GM06990 (cell line): Measurements from ENCODE around the gene PRSS27.
A peak's percentile ranks its signal among the peaks of the same experiment; 100 is the strongest.
"Not testable (repeated sequence)": the region's sequence is repeated elsewhere in the genome, so short reads cannot be mapped to it uniquely, and the experiment has no call there.

Experiments used
- DNase-seq: peaks from one replicate; pipeline ENCODE4 v3.0.0-alpha.2; 2011; ENCODE audit not compliant: insufficient read length; ENCODE audit errors: extremely low read depth
- H3K27me3 ChIP-seq: replicated peaks from 2 replicates; pipeline ENCODE4 v1.6.0; 2011; ENCODE audit warnings: low read length; ENCODE audit not compliant: control insufficient read depth, insufficient read depth
- H3K36me3 ChIP-seq: 2 replicates; pipeline ENCODE4 v1.5.1; 2011; ENCODE audit warnings: low read length; ENCODE audit not compliant: control insufficient read depth, insufficient read depth
- H3K4me3 ChIP-seq: replicated peaks from 2 replicates; pipeline ENCODE4 v1.5.1; 2011; ENCODE audit warnings: low read depth, mild to moderate bottlenecking, control low read depth, low read length
- TF ChIP-seq, protein P1 (sequence below): IDR thresholded peaks from 2 replicates; pipeline ENCODE4 v1.5.1; 2011; ENCODE audit warnings: low read length, control low read depth, mild to moderate bottlenecking, inconsistent platforms; ENCODE audit not compliant: insufficient read depth, poor library complexity, severe bottlenecking

The PRSS27 gene

DNA sequence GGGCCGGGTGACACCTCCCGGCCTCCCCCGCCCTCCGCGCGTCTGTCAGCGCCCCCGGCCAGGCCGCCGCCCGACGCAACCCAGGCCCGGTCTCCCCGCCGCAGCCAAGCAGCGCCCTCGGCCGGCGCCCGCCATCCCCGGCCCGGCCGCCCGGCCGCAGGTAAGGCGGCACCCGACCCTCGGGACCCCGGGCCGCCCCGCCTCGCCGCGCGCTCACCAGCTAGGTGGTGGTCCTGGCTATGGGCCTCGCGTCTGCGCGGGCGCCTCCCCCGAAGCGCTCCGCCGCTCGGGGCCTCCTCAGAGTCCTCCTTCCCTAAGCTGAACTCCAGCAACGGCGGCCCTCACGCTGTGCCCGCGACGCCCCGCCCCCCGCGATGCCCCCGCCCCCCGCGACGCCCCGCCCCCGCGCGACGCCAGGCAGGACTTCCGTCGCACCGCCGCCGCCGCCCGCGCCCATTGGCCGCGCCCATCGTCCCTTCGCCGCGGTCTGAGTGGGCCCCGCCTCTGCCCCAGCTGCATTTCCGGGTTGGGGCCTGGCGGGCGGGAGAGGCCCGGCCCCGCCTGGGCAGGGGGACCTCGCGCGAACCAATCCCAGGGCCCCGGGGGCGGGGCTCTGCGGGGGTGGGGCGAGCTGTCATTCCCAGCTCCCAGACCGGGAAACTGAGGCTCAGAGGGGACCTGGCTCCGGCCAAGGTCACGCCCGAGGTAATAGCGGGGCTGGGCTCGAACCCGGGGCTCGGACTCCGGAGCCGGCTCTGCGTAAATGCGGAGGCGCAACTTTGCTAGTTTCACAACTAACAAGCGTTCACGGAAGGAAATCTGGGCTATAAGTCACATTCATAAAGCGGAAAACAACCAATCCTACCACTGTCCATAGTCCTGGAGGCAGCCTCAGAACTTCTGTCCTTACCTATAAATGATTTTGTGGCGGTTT, 46.7 kb downstream of the PRSS27 start:
- H3K36me3 ChIP-seq, result no peaks in the 10 kb centered on the region; the same call in 1 of the 2 replicates

DNA sequence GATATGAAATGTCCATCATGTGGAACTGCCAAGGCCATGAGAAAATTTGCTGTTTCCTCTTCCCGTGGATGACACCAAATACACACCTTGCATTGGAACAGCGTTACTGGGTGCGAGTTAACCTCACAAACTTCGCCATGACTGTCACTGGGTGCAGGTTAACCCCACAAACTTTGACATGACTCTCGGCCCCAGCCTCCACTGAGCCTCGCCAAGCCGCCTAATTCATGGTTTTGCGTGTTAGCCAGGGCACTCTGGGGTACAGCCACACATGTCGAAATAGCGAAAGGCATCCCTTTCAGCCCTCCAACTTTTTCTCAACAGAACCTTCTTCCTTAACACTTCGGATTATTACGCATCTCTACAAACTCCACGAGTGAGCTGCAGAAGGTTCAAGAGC, 48.3 kb downstream of the PRSS27 start:
- TF ChIP-seq, protein P1, sequence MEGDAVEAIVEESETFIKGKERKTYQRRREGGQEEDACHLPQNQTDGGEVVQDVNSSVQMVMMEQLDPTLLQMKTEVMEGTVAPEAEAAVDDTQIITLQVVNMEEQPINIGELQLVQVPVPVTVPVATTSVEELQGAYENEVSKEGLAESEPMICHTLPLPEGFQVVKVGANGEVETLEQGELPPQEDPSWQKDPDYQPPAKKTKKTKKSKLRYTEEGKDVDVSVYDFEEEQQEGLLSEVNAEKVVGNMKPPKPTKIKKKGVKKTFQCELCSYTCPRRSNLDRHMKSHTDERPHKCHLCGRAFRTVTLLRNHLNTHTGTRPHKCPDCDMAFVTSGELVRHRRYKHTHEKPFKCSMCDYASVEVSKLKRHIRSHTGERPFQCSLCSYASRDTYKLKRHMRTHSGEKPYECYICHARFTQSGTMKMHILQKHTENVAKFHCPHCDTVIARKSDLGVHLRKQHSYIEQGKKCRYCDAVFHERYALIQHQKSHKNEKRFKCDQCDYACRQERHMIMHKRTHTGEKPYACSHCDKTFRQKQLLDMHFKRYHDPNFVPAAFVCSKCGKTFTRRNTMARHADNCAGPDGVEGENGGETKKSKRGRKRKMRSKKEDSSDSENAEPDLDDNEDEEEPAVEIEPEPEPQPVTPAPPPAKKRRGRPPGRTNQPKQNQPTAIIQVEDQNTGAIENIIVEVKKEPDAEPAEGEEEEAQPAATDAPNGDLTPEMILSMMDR, result no peak
- DNase-seq, result no peak
- Histone ChIP-seq H3K27me3 (no peaks in the 10 kb centered on the region), H3K4me3 (peak overlapping the region; percentile 60), H3K36me3 (no peaks in the 10 kb centered on the region; the same call in 1 of the 2 replicates)

More for the DNA sequence above, 46.7 kb downstream of the PRSS27 start:
- peak; percentile 93 for DNase-seq
- Histone ChIP-seq H3K27me3 (no peaks in the 10 kb centered on the region), H3K4me3 (peak overlapping the region; percentile 86)
- TF ChIP-seq, protein P1, result no peak

DNA sequence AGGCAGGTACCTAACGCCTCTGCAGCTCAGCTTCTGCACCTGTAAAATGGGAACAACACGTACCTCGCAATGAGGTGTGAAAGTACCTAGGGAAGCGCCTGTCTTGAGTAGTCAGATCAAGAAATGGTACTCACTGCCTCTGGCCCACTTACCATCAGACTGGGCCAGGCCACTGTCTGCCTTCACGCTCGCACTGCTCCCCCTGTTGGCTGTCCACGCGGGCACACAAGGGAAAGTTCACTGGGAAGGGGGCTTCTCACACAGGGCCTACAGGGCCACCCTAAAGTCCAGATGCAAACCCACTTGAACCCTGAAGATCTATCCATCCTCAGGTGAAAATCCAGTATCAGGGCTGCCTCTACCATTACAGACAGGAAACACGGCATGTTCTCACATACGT, 48.8 kb downstream of the PRSS27 start:
- H3K27me3 ChIP-seq, H3K4me3 ChIP-seq, H3K36me3 ChIP-seq, DNase-seq: not testable (repeated sequence)
- TF ChIP-seq, protein P1, result peak; percentile 51

DNA sequence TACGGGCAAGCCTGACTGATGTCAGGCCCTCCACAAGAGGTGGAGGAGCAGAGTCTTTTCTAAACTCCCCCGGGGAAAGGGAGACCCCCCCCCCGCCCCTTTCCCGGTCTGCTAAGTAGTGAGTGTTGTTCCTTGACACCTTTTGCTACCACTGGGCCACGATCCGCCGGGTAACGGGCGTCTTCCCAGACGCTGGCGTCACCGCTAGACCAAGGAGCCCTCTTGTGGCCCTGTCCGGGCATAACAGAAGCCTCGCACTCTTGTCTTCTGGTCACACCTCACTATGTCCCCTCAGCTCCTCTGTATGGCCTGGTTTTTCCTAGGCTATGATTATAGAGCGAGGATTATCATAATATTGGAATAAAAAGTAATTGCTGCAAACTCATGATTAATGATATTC, 50.0 kb downstream of the PRSS27 start:
- not testable (repeated sequence) for DNase-seq, H3K27me3 ChIP-seq, H3K36me3 ChIP-seq, H3K4me3 ChIP-seq
- TF ChIP-seq, protein P1, result peak; percentile 72

DNA sequence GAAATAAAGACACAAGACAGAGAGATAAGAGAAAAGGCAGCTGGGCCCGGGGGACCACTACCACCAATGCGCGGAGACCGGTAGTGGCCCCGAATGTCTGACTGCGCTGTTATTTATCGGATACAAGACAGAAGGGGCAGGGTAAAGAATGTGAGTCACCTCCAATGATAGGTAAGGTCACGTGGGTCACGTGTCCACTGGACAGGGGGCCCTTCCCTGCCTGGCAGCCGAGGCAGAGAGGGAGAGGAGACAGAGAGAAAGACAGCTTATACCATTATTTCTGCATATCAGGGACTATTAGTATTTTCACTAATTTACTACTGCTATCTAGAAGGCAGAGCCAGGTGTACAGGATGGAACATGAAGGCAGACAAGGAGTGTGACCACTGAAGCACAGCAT, 50.4 kb downstream of the PRSS27 start:
- not testable (repeated sequence) for H3K27me3 ChIP-seq, DNase-seq, H3K4me3 ChIP-seq, H3K36me3 ChIP-seq

DNA sequence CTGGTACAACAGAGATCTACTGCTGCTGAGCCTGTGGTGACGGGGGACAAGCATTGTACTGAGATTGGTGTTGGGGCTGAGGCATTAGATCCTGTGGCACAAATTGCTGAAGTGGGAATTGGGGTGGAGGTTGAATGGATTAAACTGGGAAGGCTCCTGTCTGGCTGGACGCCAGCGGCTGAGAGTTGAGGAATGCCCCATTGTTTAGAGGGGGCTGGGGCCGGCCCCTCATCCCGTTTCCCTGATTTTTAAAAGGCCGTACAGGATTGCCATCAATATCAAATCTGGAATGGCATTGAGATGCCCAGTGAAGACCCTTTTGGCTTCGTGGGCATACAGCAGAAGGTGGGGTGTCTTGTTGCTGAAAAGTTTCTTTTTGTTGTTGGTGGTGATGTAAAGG, 53.4 kb downstream of the PRSS27 start:
- not testable (repeated sequence) for H3K36me3 ChIP-seq, DNase-seq, H3K27me3 ChIP-seq, H3K4me3 ChIP-seq
